ENCODE measurements around the gene MED9.
A peak's percentile ranks its signal among the peaks of the same experiment; 100 is the strongest.

The MED9 gene

GRCh38 chr17:17491031-17491471, 14.3 kb downstream of the MED9 start:
- DNase-seq: no peak

GRCh38 chr17:17491546-17491988, 14.8 kb downstream of the MED9 start:
- no peak for DNase-seq
- TF ChIP-seq POLR2A (IDR thresholded peaks at IDR 0.05; ENCODE audit: low read length) (no peak), GATA1 (IDR thresholded peaks at IDR 0.05; ENCODE audit: low read depth, low read length) (no peak)

More at GRCh38 chr17:17491031-17491471, 14.3 kb downstream of the MED9 start:
- TF ChIP-seq GATA1 (IDR thresholded peaks at IDR 0.05; ENCODE audit: low read depth, low read length) (no peak), POLR2A (IDR thresholded peaks at IDR 0.05; ENCODE audit: low read length) (no peak)

GRCh38 chr17:17492085-17492484, 15.3 kb downstream of the MED9 start:
- TF ChIP-seq POLR2A (IDR thresholded peaks at IDR 0.05; ENCODE audit: low read length) (no peak), GATA1 (IDR thresholded peaks at IDR 0.05; ENCODE audit: low read depth, low read length) (no peak)
- no peak for DNase-seq

- TF ChIP-seq GATA1 (IDR thresholded peaks at IDR 0.05; ENCODE audit: low read depth, low read length) (no peak), POLR2A (IDR thresholded peaks at IDR 0.05; ENCODE audit: low read length) (no peak)
- DNase-seq: no peak
These were observed 15.8 kb downstream of the MED9 start for GRCh38 chr17:17492571-17492970.

- peak; percentile 30 to 31 for DNase-seq
These were observed 16.6 kb downstream of the MED9 start for GRCh38 chr17:17493249-17493985.

GRCh38 chr17:17493986-17494466, 17.2 kb downstream of the MED9 start:
- DNase-seq: no peak
- TF ChIP-seq POLR2A (IDR thresholded peaks at IDR 0.05; ENCODE audit: low read length) (no peak), GATA1 (IDR thresholded peaks at IDR 0.05; ENCODE audit: low read depth, low read length) (no peak)

More at GRCh38 chr17:17493249-17493985, 16.6 kb downstream of the MED9 start:
- TF ChIP-seq POLR2A (IDR thresholded peaks at IDR 0.05; ENCODE audit: low read length) (no peak), GATA1 (IDR thresholded peaks at IDR 0.05; ENCODE audit: low read depth, low read length) (no peak)

GRCh38 chr17:17494499-17494869, 17.7 kb downstream of the MED9 start:
- DNase-seq: peak; percentile 45 to 56
- no peak for TF ChIP-seq GATA1 (IDR thresholded peaks at IDR 0.05; ENCODE audit: low read depth, low read length)
- no peak for TF ChIP-seq POLR2A (IDR thresholded peaks at IDR 0.05; ENCODE audit: low read length)

GRCh38 chr17:17494870-17495535, 18.2 kb downstream of the MED9 start:
- no peak for TF ChIP-seq GATA1 (IDR thresholded peaks at IDR 0.05; ENCODE audit: low read depth, low read length)
- TF ChIP-seq POLR2A (IDR thresholded peaks at IDR 0.05; ENCODE audit: low read length): no peak
- DNase-seq: peak; percentile 68 to 74

- TF ChIP-seq POLR2A (IDR thresholded peaks at IDR 0.05; ENCODE audit: low read length) (no peak), GATA1 (IDR thresholded peaks at IDR 0.05; ENCODE audit: low read depth, low read length) (no peak)
- DNase-seq: peak; percentile 73 to 79
These were observed 18.9 kb downstream of the MED9 start for GRCh38 chr17:17495536-17496188.

GRCh38 chr17:17496189-17497064, 19.6 kb downstream of the MED9 start, which contains the start of gene RASD1:
Gene RASD1 (minus strand): TSS chr17:17496395. CDS start chr17:17496181, 214 bp downstream.
- TF ChIP-seq POLR2A (IDR thresholded peaks at IDR 0.05; ENCODE audit: low read length): peak; percentile 93
- TF ChIP-seq GATA1 (IDR thresholded peaks at IDR 0.05; ENCODE audit: low read depth, low read length): no peak
- peak; percentile 87 to 93 for DNase-seq

GRCh38 chr17:17497065-17497844, 20.5 kb downstream of the MED9 start:
- no peak for TF ChIP-seq POLR2A (IDR thresholded peaks at IDR 0.05; ENCODE audit: low read length)
- no peak for TF ChIP-seq GATA1 (IDR thresholded peaks at IDR 0.05; ENCODE audit: low read depth, low read length)

GRCh38 chr17:17497845-17498520, 21.2 kb downstream of the MED9 start:
- TF ChIP-seq POLR2A (IDR thresholded peaks at IDR 0.05; ENCODE audit: low read length) (no peak), GATA1 (IDR thresholded peaks at IDR 0.05; ENCODE audit: low read depth, low read length) (no peak)
- DNase-seq: no peak

More at GRCh38 chr17:17497065-17497844, 20.5 kb downstream of the MED9 start:
- no peak for DNase-seq

Data from erythroblast (primary cell).